RWPE1 (cell line): ENCODE results near the gene HRH2.
"Not testable (repeated sequence)": the region's sequence is repeated elsewhere in the genome, so short reads cannot be mapped to it uniquely, and the experiment has no call there.

Experiments
- CTCF ChIA-PET: fragments of 350-600 bp; sonication (Branson Sonifier 250); formaldehyde crosslinking; extraction: SDS; loops from one replicate; lab custom pipeline; 2021; lab: Yijun Ruan, JAX
- POLR2A ChIA-PET: fragments of 400-600 bp; formaldehyde crosslinking; extraction: SDS; loops from one replicate; lab custom pipeline; 2020; ENCODE audit warnings: antibody characterized with exemption; ENCODE audit not compliant: low non-redundant PET; lab: Yijun Ruan, JAX
- DNase-seq: peaks from one replicate; pipeline ENCODE4 v3.0.0; 2012; ENCODE audit warnings: low spot score
- H3K27ac ChIP-seq: fragments of 450-650 bp; 2 replicates; pipeline ENCODE4 v1.5.1; 2017
- CTCF ChIP-seq: fragments of 450-650 bp; conservative IDR thresholded peaks from 2 replicates; pipeline ENCODE4 v1.5.1; 2017; ENCODE audit warnings: low read depth, mild to moderate bottlenecking

The HRH2 gene

DNA sequence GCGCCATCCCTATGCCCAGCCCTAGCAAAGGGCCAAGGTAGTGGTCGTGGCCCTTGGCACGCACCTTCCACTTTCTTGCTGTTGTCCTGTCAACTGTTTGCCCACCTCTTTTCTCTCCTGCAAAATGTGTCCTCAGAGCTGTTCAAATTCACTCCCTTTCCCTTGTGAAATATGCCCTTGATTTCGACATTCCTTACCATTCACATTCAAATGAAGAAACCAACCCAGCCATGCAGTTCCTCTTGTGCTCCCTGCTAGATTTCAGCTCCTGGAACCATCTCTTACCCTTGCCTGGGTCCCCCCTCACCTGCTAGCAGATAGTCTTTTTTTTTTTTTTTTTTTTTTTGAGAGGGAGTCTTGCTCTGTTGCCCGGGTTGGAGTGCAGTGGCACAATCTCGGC lies 19.6 kb upstream of the HRH2 start:
- no peak overlapping the region for H3K27ac ChIP-seq
- no peak for DNase-seq
- no peak for TF ChIP-seq CTCF
- ChIA-PET CTCF (interaction anchor here (1.4 kb wide), 1 partner anchor 104 kb away, joined by 3 read pairs; no protein-coding TSS in a partner anchor), POLR2A (no interaction called here)

DNA sequence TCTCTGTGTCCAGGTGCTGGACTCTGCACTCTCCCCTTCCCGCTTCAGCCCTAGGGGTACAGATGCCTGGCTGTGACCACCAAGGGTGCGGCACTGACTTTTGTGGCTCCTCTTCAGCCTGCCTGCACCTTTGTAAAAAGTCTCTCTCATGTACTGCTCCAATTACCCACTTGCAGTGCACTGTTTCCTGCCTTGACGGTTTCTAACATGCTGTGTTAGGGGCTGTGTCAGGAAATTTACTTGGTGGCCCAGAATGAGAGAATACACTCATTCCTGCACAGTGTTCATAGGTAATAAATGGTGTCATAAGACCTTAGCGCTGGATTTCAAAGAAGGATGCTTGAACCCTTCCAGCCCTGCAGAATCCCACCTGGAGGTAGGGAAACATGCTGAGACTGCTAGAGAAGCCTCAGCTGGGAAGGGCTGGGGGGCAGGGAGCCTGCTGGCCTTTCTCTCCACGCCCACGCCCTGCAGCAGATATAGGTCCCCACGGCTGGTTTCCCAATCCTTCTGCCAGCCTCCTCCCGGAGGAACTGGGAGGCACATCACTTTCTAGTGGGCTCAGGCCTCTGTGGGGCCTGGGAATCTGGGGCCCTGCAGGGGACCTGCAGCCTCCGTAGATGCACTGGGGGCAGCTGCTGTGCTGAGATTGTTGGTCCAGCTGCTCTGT lies 17.6 kb upstream of the HRH2 start:
- no peak for DNase-seq
- no peak overlapping the region for H3K27ac ChIP-seq
- no peak for TF ChIP-seq CTCF
- ChIA-PET CTCF (interaction anchor here (0.6 to 1.0 kb wide), 2 partner anchors 27 to 107 kb away, joined by 5 to 8 read pairs; no protein-coding TSS in a partner anchor), POLR2A (no interaction called here)

DNA sequence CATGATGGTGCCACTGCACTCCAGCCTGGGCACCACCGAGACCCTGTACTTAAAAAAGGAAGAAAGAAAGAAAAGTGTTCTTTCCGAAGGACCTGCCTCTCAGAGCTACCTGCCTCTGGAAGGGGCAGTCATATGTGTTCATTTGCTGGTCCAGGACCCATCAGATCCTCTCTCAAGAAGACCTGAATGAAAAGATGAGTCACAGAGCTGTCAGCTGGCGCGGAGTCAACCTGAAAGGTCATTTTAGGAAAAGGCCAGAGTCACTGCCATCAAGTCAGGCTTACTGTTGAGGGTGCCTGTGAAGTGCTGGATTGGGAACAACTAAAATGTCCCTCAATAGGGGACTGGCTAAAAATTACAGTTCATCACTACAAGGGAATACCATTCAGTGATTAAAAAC lies 14.9 kb upstream of the HRH2 start:
- DNase-seq: no peak
- ChIA-PET CTCF (no interaction called here), POLR2A (interaction anchor here (0.6 kb wide), 1 partner anchor 1894 kb away, joined by 3 read pairs; no protein-coding TSS in a partner anchor)
- no peak overlapping the region for H3K27ac ChIP-seq
- no peak for TF ChIP-seq CTCF

DNA sequence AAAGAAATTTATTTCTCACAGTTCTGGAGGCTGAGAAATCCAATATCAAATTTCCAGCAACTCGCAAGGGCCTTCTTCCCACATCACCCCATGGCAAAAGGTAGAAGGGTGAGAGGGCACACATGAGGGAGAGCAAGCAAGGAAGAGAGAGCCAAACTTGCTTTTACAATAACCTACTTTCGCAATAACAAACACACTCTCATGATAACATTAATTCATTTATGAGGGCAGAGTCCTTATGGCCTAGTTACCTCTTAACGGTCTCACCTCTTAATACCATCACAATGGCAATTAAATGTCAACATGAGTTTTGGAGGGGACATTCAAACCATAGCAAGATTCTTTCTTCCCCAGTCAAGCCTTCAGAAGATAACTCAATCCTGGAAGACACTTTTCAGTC lies 11.6 kb upstream of the HRH2 start:
- no peak overlapping the region for H3K27ac ChIP-seq
- ChIA-PET POLR2A (no interaction called here), CTCF (no interaction called here)
- no peak for TF ChIP-seq CTCF
- DNase-seq: no peak

DNA sequence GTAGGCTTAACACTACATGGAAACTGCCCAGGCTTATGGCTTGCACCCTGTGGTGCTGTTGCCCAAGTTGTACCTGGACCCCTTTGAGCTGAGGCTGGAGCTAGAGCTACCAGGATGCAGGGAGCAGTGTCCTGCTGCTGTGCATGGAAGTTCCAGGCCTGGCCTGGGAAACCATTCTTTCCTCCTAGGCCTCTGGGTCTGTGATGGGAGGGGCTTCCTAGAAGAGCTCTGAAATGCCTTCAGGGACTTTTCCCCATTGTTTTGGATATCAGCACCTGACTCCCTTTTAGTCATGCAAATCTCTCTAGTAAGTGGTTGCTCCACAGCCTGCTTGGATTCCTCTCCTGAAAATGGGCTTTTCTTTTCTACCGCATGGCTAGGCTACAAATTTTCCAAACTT lies 7.9 kb upstream of the HRH2 start:
- POLR2A ChIA-PET: no interaction called here
- H3K27ac ChIP-seq: no peak overlapping the region
- no peak for DNase-seq
- no peak for TF ChIP-seq CTCF
- CTCF ChIA-PET: no interaction called here

DNA sequence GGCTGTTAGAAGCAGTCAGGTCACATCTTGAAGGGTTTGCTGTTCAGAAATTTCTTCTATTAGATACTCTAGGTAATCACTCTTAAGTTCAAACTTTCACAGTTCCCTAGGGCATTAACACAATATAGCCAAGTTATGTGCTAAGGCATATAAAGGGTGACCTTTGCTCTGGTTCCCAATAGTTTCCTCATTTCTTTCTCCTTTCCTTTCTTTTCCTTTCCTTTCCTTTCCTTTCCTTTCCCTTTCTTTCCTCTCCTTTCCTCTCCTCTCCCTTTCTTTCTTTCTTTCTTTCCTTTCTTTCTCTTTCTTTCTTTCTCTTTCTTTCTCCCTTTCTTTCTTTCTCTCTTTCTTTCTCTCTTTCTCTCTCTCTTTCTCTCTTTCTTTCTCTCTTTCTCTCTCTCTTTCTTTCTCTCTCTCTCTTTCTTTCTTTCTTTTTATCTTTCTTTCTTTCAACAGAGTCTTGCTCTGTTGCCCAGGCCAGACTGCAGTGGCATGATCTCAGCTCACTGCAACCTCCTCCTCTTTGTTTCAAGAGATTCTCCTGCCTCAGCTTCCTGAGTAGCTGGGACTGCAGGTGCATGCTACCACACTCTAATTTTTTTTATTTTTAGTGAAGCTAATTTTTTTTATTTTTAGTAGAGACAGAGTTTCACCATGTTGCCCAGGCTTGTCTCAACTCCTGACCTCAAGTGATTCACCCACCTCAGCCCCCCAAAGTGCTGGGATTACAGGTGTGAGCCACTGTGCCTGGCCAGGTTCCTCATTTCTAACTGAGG lies 7.3 kb upstream of the HRH2 start:
- POLR2A ChIA-PET, DNase-seq, H3K27ac ChIP-seq: not testable (repeated sequence)

More for the DNA sequence above, 7.3 kb upstream of the HRH2 start:
- CTCF ChIA-PET: interaction anchor here (0.5 kb wide), 2 partner anchors 28 to 125 kb away, joined by 3 read pairs; no protein-coding TSS in a partner anchor
